HG03135 (cell line): ENCODE results near the gene RET.

Experiments
- ATAC-seq: cut with Tn5 transposase; IDR thresholded peaks from one replicate; pipeline ENCODE4 v1.9.1; 2021; ENCODE audit warnings: mild to moderate bottlenecking, moderate library complexity; ENCODE audit not compliant: unreplicated experiment

Gene RET

DNA sequence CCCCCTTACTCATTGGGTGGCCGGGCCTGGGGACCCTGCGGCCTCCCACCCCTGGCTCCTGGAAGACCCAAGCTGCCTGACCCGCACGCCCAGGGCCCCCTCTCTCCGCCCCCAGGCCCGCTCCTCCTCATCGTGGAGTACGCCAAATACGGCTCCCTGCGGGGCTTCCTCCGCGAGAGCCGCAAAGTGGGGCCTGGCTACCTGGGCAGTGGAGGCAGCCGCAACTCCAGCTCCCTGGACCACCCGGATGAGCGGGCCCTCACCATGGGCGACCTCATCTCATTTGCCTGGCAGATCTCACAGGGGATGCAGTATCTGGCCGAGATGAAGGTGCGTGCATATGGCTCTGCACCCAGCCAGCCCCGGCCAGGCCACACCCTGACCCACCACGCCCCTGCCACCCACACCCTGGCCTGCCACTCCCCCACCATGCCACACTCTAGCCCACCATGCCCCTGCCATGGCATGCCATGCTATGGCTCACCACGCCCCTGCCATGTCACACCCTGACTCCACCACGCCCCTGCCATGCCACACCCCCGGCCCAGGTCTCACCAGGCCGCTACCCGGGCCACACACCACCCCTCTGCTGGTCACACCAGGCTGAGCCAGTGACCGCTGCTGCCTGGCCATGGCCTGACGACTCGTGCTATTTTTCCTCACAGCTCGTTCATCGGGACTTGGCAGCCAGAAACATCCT lies 42.7 kb downstream of the RET start:
- no peak for ATAC-seq

DNA sequence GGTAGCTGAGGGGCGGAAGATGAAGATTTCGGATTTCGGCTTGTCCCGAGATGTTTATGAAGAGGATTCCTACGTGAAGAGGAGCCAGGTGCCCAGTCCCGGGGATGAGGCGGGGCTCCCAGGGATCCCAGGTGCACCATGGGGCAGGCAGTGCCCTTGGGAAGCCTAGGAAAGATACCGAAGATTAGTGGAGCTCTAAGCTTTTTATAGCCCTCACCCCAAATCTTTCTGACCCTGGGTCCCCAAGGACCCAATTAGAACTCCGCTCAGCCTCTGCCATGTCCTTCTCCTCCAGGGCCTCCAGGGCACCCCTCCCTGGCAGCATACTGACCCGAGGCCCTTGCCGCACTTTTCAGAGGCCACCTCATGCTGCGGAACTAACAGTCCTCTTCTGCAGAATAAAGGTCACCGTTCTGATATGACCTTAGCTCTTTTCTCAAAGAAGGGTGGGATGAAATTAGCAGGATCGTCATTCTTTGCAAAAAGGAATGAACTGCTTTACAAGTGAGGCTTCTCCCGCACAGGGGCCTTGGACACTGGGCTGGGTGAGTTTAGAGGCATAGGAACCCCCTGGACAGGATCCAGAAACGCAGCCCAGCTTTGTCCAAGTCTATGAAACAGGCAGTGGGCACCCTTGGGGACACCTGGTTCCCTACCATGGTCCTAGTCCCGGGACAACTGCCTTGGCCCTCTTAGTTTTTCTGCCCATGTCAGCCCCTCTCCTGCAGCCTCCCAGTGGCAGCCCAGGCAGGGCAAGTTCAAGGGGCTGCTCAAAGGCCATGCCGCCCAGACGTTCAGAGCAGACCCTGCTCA lies 43.5 kb downstream of the RET start:
- no peak for ATAC-seq

DNA sequence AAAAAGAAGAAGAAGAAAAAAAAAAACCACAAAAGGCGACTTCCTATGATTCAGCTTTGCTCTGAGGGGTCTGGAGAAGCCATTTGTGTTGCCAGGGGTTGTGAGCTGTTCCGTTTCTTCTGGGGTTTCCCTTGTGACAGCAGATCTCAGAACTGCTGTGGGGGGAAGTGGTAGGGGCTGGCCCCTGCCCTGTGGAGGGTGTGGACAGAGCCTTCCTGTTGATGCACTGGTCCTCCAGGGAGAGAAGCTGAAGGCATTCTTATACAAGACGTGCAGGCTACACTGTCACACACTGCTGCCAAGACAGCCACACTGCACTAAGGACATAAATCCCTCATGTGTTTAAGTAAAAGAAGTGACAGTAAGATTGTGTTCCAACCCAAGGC lies 44.1 kb downstream of the RET start:
- ATAC-seq, result peak; percentile 84

DNA sequence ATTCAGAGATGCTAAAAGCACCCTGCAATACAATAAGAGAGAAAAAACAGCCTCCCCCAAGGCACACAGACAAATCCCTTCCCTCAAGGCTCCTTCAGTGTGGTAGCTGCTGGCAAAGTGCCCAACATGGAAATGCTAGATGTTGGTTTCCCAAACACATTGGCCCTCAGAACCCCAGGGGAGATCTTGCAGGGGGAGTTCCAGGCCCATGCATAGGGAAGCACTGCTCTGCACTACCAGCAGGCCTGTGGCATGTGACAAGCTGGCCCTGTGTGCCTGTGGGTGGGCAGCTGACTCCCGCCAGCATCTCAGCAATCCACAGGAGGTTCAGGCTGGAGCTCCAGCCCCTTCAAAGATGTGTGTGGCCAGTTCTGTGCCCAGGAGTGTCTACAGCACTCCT lies 44.6 kb downstream of the RET start:
- no peak for ATAC-seq

DNA sequence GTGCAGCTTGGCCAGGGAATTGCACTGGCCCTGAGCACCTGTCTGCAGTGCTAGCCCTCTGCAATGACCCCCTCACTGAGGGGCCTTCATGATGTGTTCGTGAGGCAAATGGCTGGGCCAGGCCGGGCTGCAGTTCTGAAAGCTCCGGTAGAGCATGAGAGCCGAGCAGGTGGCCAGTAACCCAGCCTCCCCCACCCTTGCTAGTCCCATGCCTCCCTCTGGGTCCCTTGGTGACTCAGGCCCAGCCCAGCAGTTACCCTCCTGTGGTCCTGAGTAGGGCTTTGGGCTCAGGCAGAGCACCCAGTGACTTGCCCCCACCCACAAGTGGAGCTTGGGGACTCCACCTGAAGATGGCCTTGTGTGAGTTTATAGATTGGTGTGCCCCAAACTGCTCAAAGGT lies 45.2 kb downstream of the RET start:
- ATAC-seq, result no peak

DNA sequence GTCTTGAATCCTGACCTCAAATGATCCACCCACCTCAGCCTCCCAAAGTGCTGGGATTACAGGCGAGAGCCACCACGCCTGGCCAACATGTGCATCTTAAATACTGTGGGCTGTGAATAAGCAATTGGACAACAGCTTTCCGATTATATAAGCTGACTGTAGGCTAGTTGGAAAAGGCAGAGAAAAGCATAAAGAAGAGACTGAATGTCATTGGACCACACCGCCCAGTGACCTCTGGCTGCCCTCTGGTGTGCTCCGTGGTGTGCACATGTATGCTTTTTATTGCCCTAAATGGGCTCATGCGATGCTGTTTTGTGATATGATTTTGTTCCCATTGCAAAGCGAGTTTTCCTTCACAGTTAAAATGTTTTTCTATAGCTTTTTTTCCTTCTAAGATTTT lies 46.0 kb downstream of the RET start:
- no peak for ATAC-seq

DNA sequence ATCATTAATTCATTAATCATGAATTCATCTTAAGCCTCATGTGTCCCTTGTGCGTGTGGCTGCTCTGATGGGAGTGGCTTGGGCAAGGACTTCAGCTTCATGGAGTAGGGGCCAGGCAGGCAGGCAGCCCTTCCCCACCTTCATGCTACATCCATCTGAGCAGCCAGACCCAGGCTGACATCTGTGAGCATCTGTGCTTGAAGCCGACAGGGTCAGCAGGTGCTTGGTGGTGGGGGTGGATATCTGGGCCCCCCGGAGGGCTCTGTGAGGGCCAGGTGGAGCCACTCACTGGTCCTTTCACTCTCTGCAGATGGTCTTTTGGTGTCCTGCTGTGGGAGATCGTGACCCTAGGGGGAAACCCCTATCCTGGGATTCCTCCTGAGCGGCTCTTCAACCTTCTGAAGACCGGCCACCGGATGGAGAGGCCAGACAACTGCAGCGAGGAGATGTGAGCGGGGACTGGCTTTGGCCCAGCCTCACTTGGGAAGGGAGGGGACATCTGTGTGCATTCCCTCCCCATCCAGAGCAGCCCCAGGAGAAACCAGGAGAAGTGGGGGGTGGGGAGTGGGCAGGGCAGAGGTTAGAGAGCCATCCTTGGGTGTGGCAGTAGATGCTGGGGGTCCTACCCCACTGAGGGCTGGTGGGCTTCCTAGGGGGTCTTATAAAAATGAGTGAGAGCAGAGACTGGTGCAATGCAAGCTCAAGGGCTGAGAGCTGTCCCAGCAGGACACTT lies 46.7 kb downstream of the RET start:
- ATAC-seq, result no peak

DNA sequence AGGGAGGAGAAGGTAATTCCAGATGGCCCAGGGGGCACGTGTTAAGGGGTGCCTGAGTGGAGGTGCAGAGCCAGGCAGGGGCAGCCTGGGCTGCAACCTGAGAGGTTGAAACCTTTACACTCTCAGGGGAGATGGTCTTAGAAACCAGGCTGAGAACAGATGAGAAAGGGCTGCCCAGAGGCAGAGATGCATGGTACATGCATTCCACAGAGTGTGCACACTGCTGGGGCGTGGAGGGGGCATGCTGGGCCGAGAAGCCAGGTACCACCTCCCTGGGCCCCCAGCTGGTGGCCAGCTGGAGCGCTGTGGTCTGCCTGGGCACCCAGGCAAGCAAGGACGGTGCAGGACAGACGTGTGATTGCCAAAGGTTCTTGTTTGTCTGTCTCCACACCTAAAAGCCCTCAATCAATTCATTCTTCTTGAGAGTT lies 47.2 kb downstream of the RET start:
- no peak for ATAC-seq

DNA sequence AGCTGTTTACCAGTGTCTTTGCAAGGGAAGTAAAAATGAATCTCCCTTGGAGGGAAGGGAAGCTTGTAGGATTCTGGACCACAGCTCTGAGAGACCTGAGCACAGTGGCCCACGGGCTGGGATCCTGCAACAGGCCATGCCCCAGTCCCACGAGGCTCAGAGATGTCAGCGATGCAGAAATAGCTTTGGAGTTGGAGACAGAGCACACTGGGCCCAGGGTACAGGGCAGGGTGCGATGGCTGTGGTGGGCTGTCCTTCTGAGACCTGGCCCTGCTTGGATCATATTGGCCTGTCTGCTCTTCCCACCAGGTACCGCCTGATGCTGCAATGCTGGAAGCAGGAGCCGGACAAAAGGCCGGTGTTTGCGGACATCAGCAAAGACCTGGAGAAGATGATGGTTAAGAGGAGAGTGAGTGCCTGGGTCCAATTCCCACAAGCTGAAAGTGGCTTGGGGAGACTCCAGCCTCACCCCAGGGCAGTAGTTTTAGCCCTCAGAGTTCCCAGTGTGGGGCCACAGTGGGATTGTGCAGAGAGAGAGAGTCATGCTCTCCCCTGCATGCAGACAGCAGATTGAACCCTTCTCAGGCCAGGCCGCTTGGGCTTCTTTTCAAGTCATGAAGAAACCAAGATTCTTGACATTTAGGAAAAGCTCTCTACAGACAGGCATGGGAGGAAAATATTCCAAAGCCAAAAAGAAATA lies 47.9 kb downstream of the RET start:
- ATAC-seq, result no peak

DNA sequence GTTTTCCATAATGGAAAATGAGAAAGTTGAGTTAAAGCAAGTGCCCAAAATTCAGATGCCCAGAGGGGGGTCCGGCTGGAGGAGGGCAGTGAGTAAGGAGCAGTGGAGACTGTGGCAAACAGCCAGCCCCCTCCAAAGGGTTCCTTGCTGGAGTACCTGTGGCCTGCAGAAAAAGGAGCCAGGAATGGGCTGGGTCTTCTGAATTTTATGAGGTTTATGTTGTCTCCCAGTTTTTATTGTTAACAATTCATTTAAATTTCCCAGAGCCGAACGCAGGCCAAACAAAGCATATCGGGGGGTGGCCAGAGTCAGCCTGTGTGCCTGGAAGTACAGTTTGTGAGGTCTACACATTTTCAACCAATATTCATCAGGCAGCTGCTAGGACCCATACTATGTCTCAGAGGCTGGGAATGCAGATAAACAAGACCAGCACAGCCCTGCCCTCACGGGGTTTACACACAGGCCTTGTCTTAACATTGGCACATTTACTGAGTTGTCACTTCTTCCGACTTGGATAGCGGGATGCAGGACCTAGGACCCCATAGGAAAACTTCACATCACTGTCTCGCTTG lies 48.5 kb downstream of the RET start:
- ATAC-seq, result no peak

DNA sequence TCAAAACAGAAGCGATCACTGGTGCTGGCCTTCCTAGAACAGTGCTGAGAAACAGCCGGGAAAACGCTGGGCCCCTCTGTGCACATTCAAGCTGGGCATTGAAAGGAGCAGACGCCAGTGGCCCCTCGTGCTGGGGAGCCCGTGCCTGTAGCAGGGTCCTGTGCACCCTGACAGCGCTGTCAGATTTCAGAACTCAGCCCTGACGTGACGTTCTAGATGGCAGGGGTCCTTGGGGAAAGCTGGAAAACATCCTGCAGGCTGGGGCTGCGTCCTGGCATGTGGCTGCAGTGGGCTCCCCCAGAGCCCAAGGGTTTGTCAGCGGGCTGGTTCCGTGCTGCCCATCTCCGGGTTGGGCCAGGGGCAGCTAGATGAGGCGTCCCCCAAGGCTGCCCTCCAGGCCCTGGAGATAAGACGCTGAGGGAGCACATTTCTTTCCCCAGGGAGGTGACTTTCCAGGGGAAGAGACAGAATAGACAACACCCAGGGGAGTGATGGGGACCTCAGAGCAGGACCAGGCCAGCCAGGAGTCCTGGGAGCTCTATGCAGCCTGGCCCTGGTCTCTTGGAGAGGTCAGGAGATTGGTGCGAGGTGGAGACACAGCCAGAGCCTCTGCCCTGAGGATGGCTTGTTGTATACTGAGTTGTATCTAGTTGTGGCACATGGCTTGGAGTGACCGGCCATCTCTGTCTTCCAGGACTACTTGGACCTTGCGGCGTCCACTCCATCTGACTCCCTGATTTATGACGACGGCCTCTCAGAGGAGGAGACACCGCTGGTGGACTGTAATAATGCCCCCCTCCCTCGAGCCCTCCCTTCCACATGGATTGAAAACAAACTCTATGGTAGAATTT lies 49.2 kb downstream of the RET start:
- ATAC-seq, result no peak

DNA sequence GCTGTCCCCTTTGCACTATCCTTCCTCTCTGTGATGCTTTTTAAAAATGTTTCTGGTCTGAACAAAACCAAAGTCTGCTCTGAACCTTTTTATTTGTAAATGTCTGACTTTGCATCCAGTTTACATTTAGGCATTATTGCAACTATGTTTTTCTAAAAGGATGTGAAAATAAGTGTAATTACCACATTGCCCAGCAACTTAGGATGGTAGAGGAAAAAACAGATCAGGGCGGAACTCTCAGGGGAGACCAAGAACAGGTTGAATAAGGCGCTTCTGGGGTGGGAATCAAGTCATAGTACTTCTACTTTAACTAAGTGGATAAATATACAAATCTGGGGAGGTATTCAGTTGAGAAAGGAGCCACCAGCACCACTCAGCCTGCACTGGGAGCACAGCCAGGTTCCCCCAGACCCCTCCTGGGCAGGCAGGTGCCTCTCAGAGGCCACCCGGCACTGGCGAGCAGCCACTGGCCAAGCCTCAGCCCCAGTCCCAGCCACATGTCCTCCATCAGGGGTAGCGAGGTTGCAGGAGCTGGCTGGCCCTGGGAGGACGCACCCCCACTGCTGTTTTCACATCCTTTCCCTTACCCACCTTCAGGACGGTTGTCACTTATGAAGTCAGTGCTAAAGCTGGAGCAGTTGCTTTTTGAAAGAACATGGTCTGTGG lies 50.0 kb downstream of the RET start:
- ATAC-seq, result no peak

DNA sequence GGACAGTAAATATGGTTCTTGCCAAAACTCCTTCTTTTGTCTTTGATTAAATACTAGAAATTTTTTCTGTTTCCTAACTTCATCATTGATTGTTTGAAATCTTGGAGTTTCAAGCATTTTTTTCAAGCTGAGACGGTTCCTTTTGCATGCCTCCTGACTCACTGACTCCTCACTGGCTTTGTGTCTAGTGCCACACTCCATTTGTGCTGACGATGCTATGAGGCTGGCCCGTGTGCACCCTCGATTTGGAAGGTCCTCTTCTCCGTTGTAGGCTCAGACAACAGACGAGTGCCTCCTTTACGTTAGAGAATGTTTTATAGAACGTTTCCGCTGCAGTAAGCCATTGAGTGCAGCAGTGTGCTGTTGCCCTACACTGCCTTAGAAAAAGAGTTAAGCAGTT lies 50.6 kb downstream of the RET start:
- ATAC-seq, result no peak

DNA sequence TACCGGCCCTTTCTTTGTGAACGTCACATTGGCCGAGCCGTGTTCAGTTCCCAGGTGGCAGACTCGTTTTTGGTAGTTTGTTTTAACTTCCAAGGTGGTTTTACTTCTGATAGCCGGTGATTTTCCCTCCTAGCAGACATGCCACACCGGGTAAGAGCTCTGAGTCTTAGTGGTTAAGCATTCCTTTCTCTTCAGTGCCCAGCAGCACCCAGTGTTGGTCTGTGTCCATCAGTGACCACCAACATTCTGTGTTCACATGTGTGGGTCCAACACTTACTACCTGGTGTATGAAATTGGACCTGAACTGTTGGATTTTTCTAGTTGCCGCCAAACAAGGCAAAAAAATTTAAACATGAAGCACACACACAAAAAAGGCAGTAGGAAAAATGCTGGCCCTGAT lies 51.5 kb downstream of the RET start:
- no peak for ATAC-seq

DNA sequence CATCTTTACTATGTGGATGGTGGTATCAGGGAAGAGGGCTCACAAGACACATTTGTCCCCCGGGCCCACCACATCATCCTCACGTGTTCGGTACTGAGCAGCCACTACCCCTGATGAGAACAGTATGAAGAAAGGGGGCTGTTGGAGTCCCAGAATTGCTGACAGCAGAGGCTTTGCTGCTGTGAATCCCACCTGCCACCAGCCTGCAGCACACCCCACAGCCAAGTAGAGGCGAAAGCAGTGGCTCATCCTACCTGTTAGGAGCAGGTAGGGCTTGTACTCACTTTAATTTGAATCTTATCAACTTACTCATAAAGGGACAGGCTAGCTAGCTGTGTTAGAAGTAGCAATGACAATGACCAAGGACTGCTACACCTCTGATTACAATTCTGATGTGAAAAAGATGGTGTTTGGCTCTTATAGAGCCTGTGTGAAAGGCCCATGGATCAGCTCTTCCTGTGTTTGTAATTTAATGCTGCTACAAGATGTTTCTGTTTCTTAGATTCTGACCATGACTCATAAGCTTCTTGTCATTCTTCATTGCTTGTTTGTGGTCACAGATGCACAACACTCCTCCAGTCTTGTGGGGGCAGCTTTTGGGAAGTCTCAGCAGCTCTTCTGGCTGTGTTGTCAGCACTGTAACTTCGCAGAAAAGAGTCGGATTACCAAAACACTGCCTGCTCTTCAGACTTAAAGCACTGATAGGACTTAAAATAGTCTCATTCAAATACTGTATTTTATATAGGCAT lies 52.3 kb downstream of the RET start:
- peak; percentile 64 for ATAC-seq

DNA sequence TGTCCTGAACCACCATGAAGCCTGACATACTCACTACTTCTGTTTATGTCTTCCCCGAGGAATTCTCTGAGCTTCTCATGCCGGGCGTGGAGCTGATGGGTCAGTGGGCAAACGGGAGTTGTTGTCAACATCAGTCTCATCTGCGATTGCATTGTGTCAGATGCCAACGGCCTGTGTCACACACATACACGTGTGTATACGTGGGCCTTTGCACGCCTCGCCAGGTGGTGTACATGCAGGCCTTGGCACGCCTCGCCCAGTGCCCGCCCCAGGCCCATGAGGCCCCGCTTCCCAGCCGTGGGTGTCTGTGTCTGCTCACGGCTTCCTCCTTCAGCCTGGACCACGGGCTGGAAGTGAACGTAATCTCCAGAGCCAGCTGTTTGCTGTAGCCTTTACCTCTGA lies 53.9 kb downstream of the RET start:
- ATAC-seq, result no peak

DNA sequence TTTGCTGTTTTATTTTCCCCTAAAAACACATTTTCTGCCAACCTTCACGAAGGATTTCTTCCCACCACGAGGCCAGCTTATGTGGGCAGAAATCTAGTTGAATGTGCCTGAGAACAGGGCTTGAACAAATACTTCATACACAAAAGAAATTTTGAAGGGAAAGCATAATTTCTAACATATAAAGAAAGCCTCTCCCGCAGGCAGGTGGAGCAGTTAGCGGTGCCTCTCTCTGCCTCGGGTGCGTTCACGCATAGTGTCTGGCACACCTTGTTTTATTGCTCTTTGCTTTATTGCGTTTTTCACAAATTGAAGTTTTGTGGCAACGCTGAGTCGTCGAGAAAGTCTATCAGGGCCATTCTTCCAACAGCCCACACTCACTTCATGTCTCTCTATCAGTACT lies 54.4 kb downstream of the RET start:
- no peak for ATAC-seq

DNA sequence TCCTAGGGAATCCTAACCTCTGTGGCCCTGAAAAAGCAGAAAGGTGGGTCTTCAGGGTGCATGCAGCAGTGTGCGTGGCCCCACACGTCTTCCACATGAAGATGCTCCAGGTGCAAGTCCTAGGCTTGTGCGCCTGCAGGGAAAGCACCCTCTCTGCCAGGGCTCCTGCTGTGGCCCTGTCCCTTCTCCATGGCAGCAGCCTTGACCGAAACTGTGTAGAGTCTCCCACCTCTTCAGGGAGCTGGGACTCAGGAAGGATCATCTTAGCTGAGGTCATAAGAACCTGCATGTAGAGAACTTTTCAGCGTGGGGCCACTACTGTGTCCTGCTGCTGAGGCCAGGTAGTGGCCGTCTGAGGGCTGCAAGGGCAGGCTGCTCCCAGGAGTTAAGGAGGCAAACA lies 55.0 kb downstream of the RET start:
- ATAC-seq, result no peak
